CD4-positive, alpha-beta T cell (primary cell): ENCODE results near the gene GDPD1. TPM values are rescaled to one million over a fixed set of nuclear protein-coding genes. Genes with fewer than 3 reads are reported as not detected.
"Not testable (repeated sequence)": the region's sequence is repeated elsewhere in the genome, so short reads cannot be mapped to it uniquely, and the experiment has no call there.

ENCODE experiments used
- ATAC-seq: fragments of 200-7000 bp; cut with Tn5 transposase; one replicate; pipeline ENCODE4 v1.10.0; 2022; ENCODE audit warnings: mild to moderate bottlenecking; ENCODE audit not compliant: poor library complexity
- CTCF ChIA-PET: fragments of 350-600 bp; sonication (Branson Sonifier 250); formaldehyde crosslinking; loops from one replicate; lab custom pipeline; 2021; ENCODE audit warnings: antibody characterized with exemption, inconsistent platforms; lab: Charles Lee
- POLR2A ChIA-PET: fragments of 350-600 bp; sonication (Branson Sonifier 250); formaldehyde crosslinking; loops from one replicate; lab custom pipeline; 2021; ENCODE audit warnings: antibody characterized with exemption, inconsistent platforms; lab: Charles Lee
- DNase-seq, 14 experiments: peaks; one replicate each; pipeline ENCODE4 v3.0.0-alpha.2; 2013 to 2020; ENCODE audit warnings: mixed read lengths in 2 of 14
- H3K27ac ChIP-seq, 2 donors: one replicate each; pipeline versions ENCODE4 v1.5.1 to v1.7.0; 2013; ENCODE audit warnings: low read length in 2 of 2, low read depth in 1 of 2, mild to moderate bottlenecking in 1 of 2
- H3K27me3 ChIP-seq, 2 experiments: 1 replicate in 1 of 2; 2 replicates in 1 of 2; pipeline versions ENCODE4 v1.6.1 to v1.7.0; 2013; ENCODE audit warnings: low read length in 2 of 2, control low read depth in 1 of 2, mild to moderate bottlenecking in 1 of 2, moderate library complexity in 1 of 2; ENCODE audit not compliant: insufficient read depth in 2 of 2, control insufficient read depth in 1 of 2
- H3K36me3 ChIP-seq: one replicate; pipeline ENCODE4 v1.6.1; 2013; ENCODE audit warnings: low read length, control low read depth; ENCODE audit not compliant: insufficient read depth
- H3K4me1 ChIP-seq: one replicate; pipeline ENCODE4 v1.6.1; 2013; ENCODE audit warnings: low read length, control low read depth; ENCODE audit not compliant: insufficient read depth
- H3K4me3 ChIP-seq: one replicate; pipeline ENCODE4 v1.5.1; 2013; ENCODE audit warnings: mild to moderate bottlenecking, low read length, moderate library complexity
- H3K9me3 ChIP-seq, 2 experiments: 1 replicate in 1 of 2; 2 replicates in 1 of 2; pipeline versions ENCODE4 v1.6.1 to v1.7.0; 2013; ENCODE audit warnings: low read length in 2 of 2, mild to moderate bottlenecking in 2 of 2, control low read depth in 1 of 2, moderate library complexity in 1 of 2; ENCODE audit not compliant: control insufficient read depth in 1 of 2, insufficient read depth in 1 of 2
- H3K27ac Mint-ChIP-seq: one replicate; pipeline ENCODE4 v1.8.0; 2020; ENCODE audit warnings: mixed read lengths
- H3K27me3 Mint-ChIP-seq: one replicate; pipeline ENCODE4 v1.8.0; 2021; ENCODE audit warnings: mixed read lengths
- H3K36me3 Mint-ChIP-seq: one replicate; pipeline ENCODE4 v1.8.0; 2021; ENCODE audit warnings: low read depth, mixed read lengths
- H3K4me1 Mint-ChIP-seq: one replicate; pipeline ENCODE4 v1.8.0; 2021; ENCODE audit warnings: low read depth, mixed read lengths
- H3K4me3 Mint-ChIP-seq: one replicate; pipeline ENCODE4 v1.8.0; 2020; ENCODE audit warnings: mild to moderate bottlenecking, mixed read lengths
- H3K9me3 Mint-ChIP-seq: one replicate; pipeline ENCODE4 v1.8.0; 2020; ENCODE audit warnings: mixed read lengths
- intact Hi-C, 2 experiments: fragments of 100-400 bp; cut with DNase I in 1 of 2; cut with micrococcal nuclease in 1 of 2; formaldehyde crosslinking; loops; one replicate each; pipeline versions ENCODE4 v1.15.1 to v1.9.0; 2023 to 2025; cut with DNase I, micrococcal nuclease
- total RNA-seq, 174 experiments: library from RNA in 2 of 174; stranded (reverse) in 2 of 174; gene quantifications; one replicate each; pipeline ENCODE4 v1.2.3 and lab custom pipeline; 2021 to 2026
- TF ChIP-seq, protein P1 (sequence below): fragments of 200-600 bp; IDR thresholded peaks from one replicate; pipeline ENCODE4 v1.8.0; 2022; ENCODE audit warnings: antibody characterized with exemption, mild to moderate bottlenecking

The GDPD1 gene
- total RNA-seq, 2 experiments from 2014 or later: 2.0 to 2.3 TPM

DNA sequence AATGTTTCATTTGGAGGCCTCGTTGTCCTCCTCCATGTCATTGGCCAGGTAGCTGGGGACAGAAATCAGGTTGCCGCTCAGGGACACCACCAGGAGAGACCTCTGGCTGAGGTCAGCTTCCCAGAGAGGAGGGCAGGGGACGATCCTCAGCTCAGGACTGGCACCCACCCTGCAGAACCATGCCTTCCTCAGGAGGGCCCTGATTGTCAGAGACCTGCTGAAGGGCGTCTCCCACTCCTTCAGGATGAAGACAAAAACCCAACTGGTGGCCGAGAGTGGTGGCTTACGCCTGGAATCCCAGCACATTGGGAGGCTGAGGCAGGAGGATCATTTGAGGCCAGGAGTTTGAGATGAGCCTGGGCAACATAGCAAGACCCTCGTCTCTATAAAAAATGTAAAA is 45.2 kb upstream of the GDPD1 start:
- Mint-ChIP-seq H3K27me3 (no peaks in the 10 kb centered on the region), H3K9me3 (no peaks in the 10 kb centered on the region), H3K4me1 (no peaks in the 10 kb centered on the region), H3K27ac (no peak overlapping the region), H3K4me3 (no peak overlapping the region), H3K36me3 (no peaks in the 10 kb centered on the region)
- Histone ChIP-seq H3K4me3 (no peak overlapping the region), H3K27me3 (no peaks in the 10 kb centered on the region), H3K4me1 (no peaks in the 10 kb centered on the region), H3K27ac (no peak overlapping the region), H3K36me3 (no peaks in the 10 kb centered on the region), H3K9me3 (peaks cover 0 to 6% of the 10 kb centered on the region in 2 experiments)
- ATAC-seq (no peak), DNase-seq (no peak)
- ChIA-PET CTCF (no interaction called here), POLR2A (no interaction called here)
- intact Hi-C loops: no loop called here
- TF ChIP-seq, protein P1, sequence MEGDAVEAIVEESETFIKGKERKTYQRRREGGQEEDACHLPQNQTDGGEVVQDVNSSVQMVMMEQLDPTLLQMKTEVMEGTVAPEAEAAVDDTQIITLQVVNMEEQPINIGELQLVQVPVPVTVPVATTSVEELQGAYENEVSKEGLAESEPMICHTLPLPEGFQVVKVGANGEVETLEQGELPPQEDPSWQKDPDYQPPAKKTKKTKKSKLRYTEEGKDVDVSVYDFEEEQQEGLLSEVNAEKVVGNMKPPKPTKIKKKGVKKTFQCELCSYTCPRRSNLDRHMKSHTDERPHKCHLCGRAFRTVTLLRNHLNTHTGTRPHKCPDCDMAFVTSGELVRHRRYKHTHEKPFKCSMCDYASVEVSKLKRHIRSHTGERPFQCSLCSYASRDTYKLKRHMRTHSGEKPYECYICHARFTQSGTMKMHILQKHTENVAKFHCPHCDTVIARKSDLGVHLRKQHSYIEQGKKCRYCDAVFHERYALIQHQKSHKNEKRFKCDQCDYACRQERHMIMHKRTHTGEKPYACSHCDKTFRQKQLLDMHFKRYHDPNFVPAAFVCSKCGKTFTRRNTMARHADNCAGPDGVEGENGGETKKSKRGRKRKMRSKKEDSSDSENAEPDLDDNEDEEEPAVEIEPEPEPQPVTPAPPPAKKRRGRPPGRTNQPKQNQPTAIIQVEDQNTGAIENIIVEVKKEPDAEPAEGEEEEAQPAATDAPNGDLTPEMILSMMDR: no peak

DNA sequence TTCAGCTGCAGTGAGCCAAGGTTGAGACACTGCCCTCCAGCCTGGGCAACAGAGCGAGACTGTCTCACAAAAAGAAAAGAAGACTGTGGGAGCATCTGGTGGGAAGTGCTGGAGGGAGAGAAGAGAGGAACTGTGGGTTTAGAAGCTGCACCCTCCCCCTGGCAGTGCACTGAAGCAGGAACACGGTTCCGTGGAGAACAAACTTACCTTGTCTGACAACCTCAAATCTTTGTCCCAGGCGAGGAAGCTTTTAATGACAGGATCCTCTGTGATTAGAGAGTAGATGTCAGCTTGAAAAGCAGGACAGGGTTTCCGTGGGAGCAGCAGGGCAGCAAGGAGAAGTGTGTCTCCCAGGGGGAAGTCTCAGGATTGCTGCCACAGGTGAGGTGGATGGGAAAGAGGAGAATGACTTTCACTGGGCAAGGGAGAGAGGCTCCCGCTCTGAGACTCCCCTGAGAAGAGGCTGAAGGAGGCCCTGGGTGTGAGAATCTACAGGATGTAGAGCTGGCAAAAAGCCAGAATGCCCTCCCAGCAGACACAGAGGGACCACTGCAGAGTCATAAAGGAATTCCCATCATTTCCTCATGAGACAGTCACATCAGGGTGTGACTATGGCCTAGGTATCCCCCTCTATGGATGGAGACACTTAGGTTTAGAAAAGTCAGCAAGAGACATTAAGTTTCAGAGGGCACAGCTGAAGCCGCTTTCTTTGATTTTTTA is 41.9 kb upstream of the GDPD1 start:
- POLR2A ChIA-PET: no interaction called here
- Mint-ChIP-seq H3K9me3 (no peaks in the 10 kb centered on the region), H3K4me3 (no peak overlapping the region), H3K27ac (no peak overlapping the region), H3K27me3 (no peaks in the 10 kb centered on the region), H3K36me3 (no peaks in the 10 kb centered on the region), H3K4me1 (no peaks in the 10 kb centered on the region)
- CTCF ChIA-PET: no interaction called here
- intact Hi-C loops: no loop called here
- TF ChIP-seq, protein P1: no peak
- Histone ChIP-seq H3K9me3 (no peaks in the 10 kb centered on the region), H3K36me3 (no peaks in the 10 kb centered on the region), H3K4me3 (no peak overlapping the region), H3K4me1 (no peaks in the 10 kb centered on the region), H3K27me3 (no peaks in the 10 kb centered on the region), H3K27ac (no peak overlapping the region)
- ATAC-seq: no peak
- no peak for DNase-seq

DNA sequence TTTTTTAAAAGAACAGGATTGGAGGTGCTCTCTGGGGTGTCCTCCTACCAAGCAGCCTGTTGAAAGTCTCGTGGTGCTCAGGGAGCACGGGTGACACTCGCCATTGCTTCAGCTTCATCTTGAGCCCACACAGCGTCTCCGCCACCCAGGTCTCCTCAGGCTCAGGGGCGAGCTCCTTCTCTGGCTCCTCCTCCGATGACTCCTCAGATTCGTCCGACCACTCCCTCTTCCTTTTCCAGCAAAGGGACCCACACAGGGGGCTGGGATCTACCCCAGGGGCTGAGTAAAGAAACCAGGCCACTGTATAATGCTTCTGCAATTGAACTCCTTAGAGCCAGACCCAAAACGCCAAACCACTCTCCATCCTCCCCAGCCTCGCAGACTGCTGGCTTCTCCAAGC is 40.7 kb upstream of the GDPD1 start:
- H3K27ac ChIP-seq, intact Hi-C loops, H3K4me3 Mint-ChIP-seq, ATAC-seq, H3K27ac Mint-ChIP-seq, DNase-seq, H3K4me1 Mint-ChIP-seq, H3K27me3 ChIP-seq, H3K4me3 ChIP-seq, POLR2A ChIA-PET, H3K4me1 ChIP-seq, CTCF ChIA-PET, H3K9me3 Mint-ChIP-seq, H3K9me3 ChIP-seq, H3K27me3 Mint-ChIP-seq, H3K36me3 ChIP-seq, H3K36me3 Mint-ChIP-seq: not testable (repeated sequence)

DNA sequence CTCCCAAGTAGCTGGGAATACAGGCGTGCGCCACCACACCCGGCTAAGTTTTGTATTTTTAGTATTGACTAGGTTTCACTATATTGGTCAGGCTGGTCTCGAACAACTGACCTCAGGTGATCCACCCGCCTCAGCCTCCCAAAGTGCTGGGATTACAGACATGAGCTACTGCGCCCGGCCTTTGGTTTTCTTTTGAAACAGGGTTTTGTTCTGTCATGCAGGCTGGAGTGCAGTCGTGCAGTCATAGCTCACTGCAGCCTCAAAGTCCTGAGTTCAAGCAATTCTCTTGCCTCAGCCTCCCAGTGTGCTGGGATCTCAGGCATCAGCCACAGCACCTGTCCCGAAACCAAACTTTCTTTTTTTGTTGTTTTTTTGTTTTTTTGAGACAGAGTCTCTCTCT is 39.7 kb upstream of the GDPD1 start:
- intact Hi-C loops: no loop called here
- Mint-ChIP-seq H3K4me3 (no peak overlapping the region), H3K27ac (no peak overlapping the region), H3K27me3 (no peaks in the 10 kb centered on the region), H3K9me3 (no peaks in the 10 kb centered on the region), H3K4me1 (no peaks in the 10 kb centered on the region), H3K36me3 (no peaks in the 10 kb centered on the region)
- H3K27me3 ChIP-seq: no peaks in the 10 kb centered on the region
- H3K36me3 ChIP-seq: no peaks in the 10 kb centered on the region
- ATAC-seq (no peak), DNase-seq (no peak)
- ChIA-PET CTCF (interaction anchor here (0.6 kb wide), 1 partner anchor 92 kb away, joined by 3 read pairs; no protein-coding TSS in a partner anchor), POLR2A (interaction anchor here (0.6 kb wide), 1 partner anchor 28 kb away, joined by 3 read pairs; no protein-coding TSS in a partner anchor)
- H3K27ac ChIP-seq: no peak overlapping the region
- TF ChIP-seq, protein P1: no peak
- H3K9me3 ChIP-seq: no peaks in the 10 kb centered on the region
- H3K4me1 ChIP-seq: no peaks in the 10 kb centered on the region
- H3K4me3 ChIP-seq: no peak overlapping the region
